MM.1S (cell line): Measurements from ENCODE around the gene PIK3CD.

Experiments
- DNase-seq: peaks from one replicate; pipeline ENCODE4 v3.0.0-alpha.2; 2015
- H2AFZ ChIP-seq: fragments of 300-600 bp; sonication (generic); 2 replicates; pipeline ENCODE4 v1.6.0; 2016; ENCODE audit warnings: antibody characterized with exemption, low read length
- H3F3A ChIP-seq: fragments of 300-600 bp; sonication (generic); 2 replicates; pipeline ENCODE4 v1.6.1; 2016; ENCODE audit warnings: mild to moderate bottlenecking, antibody characterized with exemption, low read length, moderate library complexity, mixed read lengths; ENCODE audit not compliant: insufficient read depth
- H3K27ac ChIP-seq: fragments of 300-600 bp; sonication (generic); 2 replicates; pipeline ENCODE4 v1.5.1; 2016; ENCODE audit warnings: mild to moderate bottlenecking, low read length
- H3K27me3 ChIP-seq: fragments of 300-600 bp; sonication (generic); replicated peaks from 2 replicates; pipeline ENCODE4 v1.6.0; 2016; ENCODE audit warnings: low read length; ENCODE audit not compliant: insufficient read depth
- H3K36me3 ChIP-seq: fragments of 300-600 bp; sonication (generic); replicated peaks from 2 replicates; pipeline ENCODE4 v1.6.1; 2016; ENCODE audit warnings: mild to moderate bottlenecking, low read length, mixed read lengths; ENCODE audit not compliant: insufficient read depth
- H3K4me1 ChIP-seq: fragments of 300-600 bp; sonication (generic); 2 replicates; pipeline ENCODE4 v1.6.1; 2016; ENCODE audit warnings: low read length, mixed read lengths
- H3K4me2 ChIP-seq: fragments of 300-600 bp; sonication (generic); 2 replicates; pipeline ENCODE4 v1.6.0; 2016; ENCODE audit warnings: low read depth, low read length
- H3K4me3 ChIP-seq: fragments of 300-600 bp; sonication (generic); 2 replicates; pipeline ENCODE4 v1.5.1; 2016; ENCODE audit warnings: low read length, mixed read lengths
- H3K79me2 ChIP-seq: fragments of 300-600 bp; sonication (generic); 2 replicates; pipeline ENCODE4 v1.6.1; 2016; ENCODE audit warnings: mixed run types, low read length, mixed read lengths
- H3K9ac ChIP-seq: fragments of 300-600 bp; sonication (generic); 2 replicates; pipeline ENCODE4 v1.6.1; 2016; ENCODE audit warnings: low read length, mixed read lengths
- H3K9me2 ChIP-seq: fragments of 300-600 bp; sonication (generic); replicated peaks from 2 replicates; pipeline ENCODE4 v1.6.1; 2016; ENCODE audit warnings: mild to moderate bottlenecking, low read length, mixed read lengths; ENCODE audit not compliant: insufficient read depth
- H3K9me3 ChIP-seq: fragments of 300-600 bp; sonication (generic); replicated peaks from 2 replicates; pipeline ENCODE4 v1.6.1; 2016; ENCODE audit warnings: mild to moderate bottlenecking, low read length, mixed read lengths; ENCODE audit not compliant: insufficient read depth
- H4K20me1 ChIP-seq: fragments of 300-600 bp; sonication (generic); 2 replicates; pipeline ENCODE4 v1.6.1; 2016; ENCODE audit warnings: mild to moderate bottlenecking, low read length, moderate library complexity, mixed read lengths; ENCODE audit not compliant: insufficient read depth
- EZH2 ChIP-seq: fragments of 300-600 bp; sonication (generic); optimal IDR thresholded peaks from 2 replicates; pipeline ENCODE3; 2017; ENCODE audit warnings: low read depth, mild to moderate bottlenecking, antibody characterized with exemption, low read length, mixed read lengths
- EZH2phosphoT487 ChIP-seq: fragments of 300-600 bp; sonication (generic); IDR thresholded peaks from 2 replicates; pipeline ENCODE4 v1.6.1; 2018; ENCODE audit warnings: antibody characterized with exemption, low read length
- TF ChIP-seq, protein P1 (sequence below): fragments of 300-600 bp; sonication (generic); IDR thresholded peaks from 2 replicates; pipeline ENCODE4 v1.5.1; 2016; ENCODE audit warnings: antibody characterized with exemption, low read length, mixed read lengths

Gene PIK3CD

GRCh38 chr1:9755441-9755995 is 104.0 kb downstream of the PIK3CD start:
- Histone ChIP-seq H3K9me2 (no peaks in the 10 kb centered on the region), H3K79me2 (peaks cover 21% of the 10 kb centered on the region), H3K9ac (no peak overlapping the region), H3K4me2 (no peak overlapping the region), H3K9me3 (no peaks in the 10 kb centered on the region), H3K27ac (no peak overlapping the region), H3F3A (no peaks in the 10 kb centered on the region), H3K36me3 (no peaks in the 10 kb centered on the region), H3K4me3 (no peak overlapping the region), H2AFZ (no peak overlapping the region), H3K4me1 (no peaks in the 10 kb centered on the region), H4K20me1 (no peaks in the 10 kb centered on the region), H3K27me3 (no peaks in the 10 kb centered on the region)
- TF ChIP-seq, protein P1, sequence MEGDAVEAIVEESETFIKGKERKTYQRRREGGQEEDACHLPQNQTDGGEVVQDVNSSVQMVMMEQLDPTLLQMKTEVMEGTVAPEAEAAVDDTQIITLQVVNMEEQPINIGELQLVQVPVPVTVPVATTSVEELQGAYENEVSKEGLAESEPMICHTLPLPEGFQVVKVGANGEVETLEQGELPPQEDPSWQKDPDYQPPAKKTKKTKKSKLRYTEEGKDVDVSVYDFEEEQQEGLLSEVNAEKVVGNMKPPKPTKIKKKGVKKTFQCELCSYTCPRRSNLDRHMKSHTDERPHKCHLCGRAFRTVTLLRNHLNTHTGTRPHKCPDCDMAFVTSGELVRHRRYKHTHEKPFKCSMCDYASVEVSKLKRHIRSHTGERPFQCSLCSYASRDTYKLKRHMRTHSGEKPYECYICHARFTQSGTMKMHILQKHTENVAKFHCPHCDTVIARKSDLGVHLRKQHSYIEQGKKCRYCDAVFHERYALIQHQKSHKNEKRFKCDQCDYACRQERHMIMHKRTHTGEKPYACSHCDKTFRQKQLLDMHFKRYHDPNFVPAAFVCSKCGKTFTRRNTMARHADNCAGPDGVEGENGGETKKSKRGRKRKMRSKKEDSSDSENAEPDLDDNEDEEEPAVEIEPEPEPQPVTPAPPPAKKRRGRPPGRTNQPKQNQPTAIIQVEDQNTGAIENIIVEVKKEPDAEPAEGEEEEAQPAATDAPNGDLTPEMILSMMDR = no peak
- DNase-seq = no peak

GRCh38 chr1:9758559-9759121 is 107.1 kb downstream of the PIK3CD start:
- H3K79me2 ChIP-seq = peaks cover 30% of the 10 kb centered on the region
- no peak overlapping the region for H2AFZ ChIP-seq
- no peak overlapping the region for H3K9ac ChIP-seq
- no peaks in the 10 kb centered on the region for H3F3A ChIP-seq
- no peak overlapping the region for H3K27ac ChIP-seq
- DNase-seq = no peak
- no peak overlapping the region for H3K4me3 ChIP-seq
- TF ChIP-seq, protein P1 = no peak
- TF ChIP-seq EZH2 (no peak), EZH2phosphoT487 (no peak)
- no peaks in the 10 kb centered on the region for H3K36me3 ChIP-seq
- H3K4me2 ChIP-seq = no peak overlapping the region
- H4K20me1 ChIP-seq = no peaks in the 10 kb centered on the region
- no peaks in the 10 kb centered on the region for H3K27me3 ChIP-seq
- no peaks in the 10 kb centered on the region for H3K9me3 ChIP-seq
- no peaks in the 10 kb centered on the region for H3K4me1 ChIP-seq
- no peaks in the 10 kb centered on the region for H3K9me2 ChIP-seq

DNA sequence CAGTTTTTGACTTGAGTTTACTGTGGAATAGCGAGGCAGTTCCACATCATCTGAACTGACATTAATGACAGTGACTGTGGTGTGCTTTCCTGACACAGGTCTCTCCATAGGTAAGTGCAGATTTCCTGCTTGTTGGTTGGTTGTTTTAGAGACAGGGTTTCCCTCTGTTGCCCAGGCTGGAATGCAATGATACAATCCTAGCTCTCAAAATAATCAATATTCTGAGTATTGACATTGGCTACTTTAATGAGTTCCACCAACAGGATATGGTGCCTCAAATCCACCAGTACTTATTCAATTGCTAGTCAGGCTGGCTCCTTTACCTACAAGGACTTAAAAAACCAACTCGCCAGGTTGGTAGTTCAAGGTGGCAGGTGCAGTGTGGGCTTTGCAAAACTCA is 108.4 kb downstream of the PIK3CD start:
- Histone ChIP-seq H3K27me3 (no peaks in the 10 kb centered on the region), H3K79me2 (peaks cover 41% of the 10 kb centered on the region), H3K27ac (no peak overlapping the region), H3K4me3 (no peak overlapping the region), H3F3A (no peaks in the 10 kb centered on the region), H4K20me1 (no peaks in the 10 kb centered on the region), H3K4me2 (no peak overlapping the region), H3K9me3 (no peaks in the 10 kb centered on the region), H3K9ac (no peak overlapping the region), H3K36me3 (no peaks in the 10 kb centered on the region), H3K4me1 (no peaks in the 10 kb centered on the region), H3K9me2 (no peaks in the 10 kb centered on the region), H2AFZ (no peak overlapping the region)
- no peak for DNase-seq
- TF ChIP-seq EZH2 (no peak), EZH2phosphoT487 (no peak)
- TF ChIP-seq, protein P1 = no peak
